A549 (cell line): ENCODE measurements around the gene CHST10.

Experiments
- CBX2 ChIP-seq: fragments of 200-600 bp; sonication (generic); IDR thresholded peaks from 2 replicates; pipeline ENCODE4 v1.6.1; 2016; ENCODE audit warnings: low read depth, mild to moderate bottlenecking, borderline replicate concordance
- CHD2 ChIP-seq: fragments of 150-350 bp; IDR thresholded peaks from 2 replicates; pipeline ENCODE4 v1.6.1; 2014; ENCODE audit warnings: low read length; ENCODE audit not compliant: partially characterized antibody
- CTCF ChIP-seq: fragments of >200 bp; sonication (Bioruptor Twin); formaldehyde crosslinking; IDR thresholded peaks from 3 replicates; pipeline ENCODE4 v1.5.1; 2016
- EP300 ChIP-seq, 2 experiments: fragments of >200 bp; sonication (Bioruptor Twin); formaldehyde crosslinking; IDR thresholded peaks; 2 replicates in 1 of 2; 3 replicates in 1 of 2; pipeline ENCODE4 v1.6.1; 2016 to 2017
- JUNB ChIP-seq: fragments of >200 bp; sonication (Bioruptor Twin); formaldehyde crosslinking; IDR thresholded peaks from 2 replicates; pipeline ENCODE4 v1.6.1; 2016
- MYC ChIP-seq: IDR thresholded peaks from 2 replicates; pipeline ENCODE4 v1.6.1; 2012; ENCODE audit warnings: mild to moderate bottlenecking, inconsistent platforms, low read length, improper control_type of control experiment, borderline replicate concordance
- PHF8 ChIP-seq: fragments of 200-600 bp; sonication (generic); IDR thresholded peaks from 2 replicates; pipeline ENCODE4 v1.6.1; 2016; ENCODE audit warnings: low read depth, mild to moderate bottlenecking, antibody characterized with exemption, moderate library complexity, borderline replicate concordance
- POLR2A ChIP-seq: IDR thresholded peaks from 2 replicates; pipeline ENCODE4 v1.6.1; 2012; ENCODE audit warnings: mild to moderate bottlenecking, low read length
- RAD21 ChIP-seq, 2 experiments: fragments of >200 bp in 1 of 2; sonication (Bioruptor Twin) in 1 of 2; formaldehyde crosslinking in 1 of 2; IDR thresholded peaks in 1 of 2; conservative IDR thresholded peaks in 1 of 2; 2 replicates in 1 of 2; 3 replicates in 1 of 2; pipeline ENCODE4 v1.6.1; 2012 to 2018; ENCODE audit warnings: inconsistent platforms in 1 of 2
- RCOR1 ChIP-seq: fragments of 150-350 bp; IDR thresholded peaks from 2 replicates; pipeline ENCODE4 v1.6.1; 2014; ENCODE audit warnings: antibody characterized with exemption, low read length, low read depth
- RFX5 ChIP-seq: fragments of 450-650 bp; IDR thresholded peaks from 2 replicates; pipeline ENCODE4 v1.7.1; 2014; ENCODE audit warnings: antibody characterized with exemption, mild to moderate bottlenecking, moderate library complexity
- SMC3 ChIP-seq: fragments of >200 bp; sonication (Bioruptor Twin); formaldehyde crosslinking; IDR thresholded peaks from 3 replicates; pipeline ENCODE4 v1.6.1; 2018; ENCODE audit warnings: inconsistent platforms

GRCh38 chr2:100460904-100461530 is 43.5 kb upstream of the CHST10 start:
- TF ChIP-seq MYC: no peak
- TF ChIP-seq EP300 (IDR thresholded peaks at IDR 0.05): no peak
- TF ChIP-seq CHD2: no peak
- TF ChIP-seq CTCF: no peak
- no peak for TF ChIP-seq CBX2
- no peak for TF ChIP-seq PHF8
- TF ChIP-seq JUNB: no peak
- TF ChIP-seq RFX5: no peak
- no peak for TF ChIP-seq SMC3
- TF ChIP-seq RAD21 (conservative IDR thresholded peaks at IDR 0.05 in 1 of 2, IDR thresholded peaks at IDR 0.05 in 1 of 2): no peak
- no peak for TF ChIP-seq POLR2A
- no peak for TF ChIP-seq RCOR1
